HCT116 (cell line): ENCODE results near the gene IL15RA. TPM values are rescaled to one million over a fixed set of nuclear protein-coding genes. Genes with fewer than 3 reads are reported as not detected.

Experiments
- ATAC-seq: fragments of 200-7000 bp; cut with Tn5 transposase; 2 replicates; pipeline ENCODE4 v1.9.1; 2020; ENCODE audit warnings: mild to moderate bottlenecking, moderate library complexity
- BruUV-seq: library from RNA; stranded (reverse); fragments of 400-500 nt; replicated peaks from 2 replicates; lab custom pipeline; 2021; lab: Mats Ljungman, UMichigan
- CTCF ChIA-PET: fragments of 300-600 bp; sonication (Branson Sonifier 250); formaldehyde crosslinking; loops from one replicate; lab custom pipeline; 2021; ENCODE audit warnings: antibody characterized with exemption; lab: Charles Lee
- POLR2A ChIA-PET: fragments of 300-600, 350-600 bp; sonication (Branson Sonifier 250); formaldehyde crosslinking; loops from one replicate; lab custom pipeline; 2021; ENCODE audit warnings: antibody characterized with exemption; lab: Charles Lee
- RAD21 ChIA-PET, 2 experiments: fragments of 300-600 bp; sonication (Branson Sonifier 250); formaldehyde crosslinking; loops; one replicate each; lab custom pipeline; 2023; ENCODE audit warnings: low total read pairs in 2 of 2; ENCODE audit not compliant: uncharacterized antibody in 2 of 2, unreplicated experiment in 2 of 2, low non-redundant PET in 1 of 2; lab: Charles Lee
- DNase-seq: peaks from one replicate; pipeline ENCODE4 v3.0.0-alpha.2; 2010; ENCODE audit warnings: low read depth, low spot score
- H2AFZ ChIP-seq: fragments of 200-600 bp; shearing (Covaris generic), sonication (generic); 2 replicates; pipeline ENCODE4 v1.6.1; 2017; ENCODE audit warnings: low read depth, mixed run types, mixed read lengths, antibody characterized with exemption, low read length; ENCODE audit not compliant: poor library complexity, severe bottlenecking
- H3K27ac ChIP-seq: 2 replicates; pipeline ENCODE4 v1.5.1; 2012; ENCODE audit warnings: low read depth, low read length
- H3K27me3 ChIP-seq: fragments of 200-600 bp; sonication (generic); 2 replicates; pipeline ENCODE4 v1.6.1; 2016; ENCODE audit warnings: mixed run types, low read length, mixed read lengths; ENCODE audit not compliant: insufficient read depth
- H3K36me3 ChIP-seq, 2 experiments: fragments of 200-500 bp in 1 of 2; fragments of 200-600 bp in 1 of 2; sonication (Bioruptor generic) in 1 of 2; sonication (generic) in 1 of 2; 2 replicates each; pipeline versions ENCODE4 v1.5.1 to v1.6.1; 2014 to 2016; ENCODE audit warnings: low read length in 2 of 2, inconsistent platforms in 1 of 2, mixed read lengths in 1 of 2, mixed run types in 1 of 2; ENCODE audit not compliant: insufficient read depth in 2 of 2, control insufficient read depth in 1 of 2
- H3K4me1 ChIP-seq, 2 experiments: fragments of 200-600 bp in 1 of 2; sonication (generic) in 1 of 2; 2 replicates each; pipeline versions ENCODE4 v1.5.1 to v1.6.1; 2012 to 2017; ENCODE audit warnings: low read length in 2 of 2, inconsistent platforms in 1 of 2, mild to moderate bottlenecking in 1 of 2, mixed read lengths in 1 of 2, mixed run types in 1 of 2, moderate library complexity in 1 of 2; ENCODE audit not compliant: insufficient read depth in 2 of 2, control insufficient read depth in 1 of 2
- H3K4me2 ChIP-seq: fragments of 200-600 bp; sonication (generic); 2 replicates; pipeline ENCODE4 v1.6.1; 2017; ENCODE audit warnings: mixed run types, low read length, mixed read lengths
- H3K4me3 ChIP-seq, 2 experiments: fragments of 200-600 bp in 1 of 2; sonication (generic) in 1 of 2; replicated peaks in 1 of 2; 2 replicates each; pipeline ENCODE4 v1.5.1; 2011 to 2016; ENCODE audit warnings: low read length in 2 of 2, control low read depth in 1 of 2, low read depth in 1 of 2, mild to moderate bottlenecking in 1 of 2, mixed read lengths in 1 of 2, mixed run types in 1 of 2
- H3K79me2 ChIP-seq: fragments of 200-600 bp; sonication (generic); 2 replicates; pipeline ENCODE4 v1.6.1; 2017; ENCODE audit warnings: mild to moderate bottlenecking, mixed run types, low read length, moderate library complexity, mixed read lengths; ENCODE audit not compliant: insufficient read depth
- H3K9ac ChIP-seq: fragments of 200-600 bp; sonication (generic); 2 replicates; pipeline ENCODE4 v1.6.1; 2016; ENCODE audit warnings: low read length, mixed read lengths
- H3K9me2 ChIP-seq: fragments of 200-600 bp; sonication (generic), shearing (Covaris generic); 2 replicates; pipeline ENCODE4 v1.6.1; 2017; ENCODE audit warnings: mixed run types, mild to moderate bottlenecking, moderate library complexity; ENCODE audit not compliant: insufficient read depth
- H3K9me3 ChIP-seq, 2 experiments: fragments of 200-500 bp in 1 of 2; fragments of 200-600 bp in 1 of 2; sonication (Bioruptor generic) in 1 of 2; sonication (generic) in 1 of 2; 2 replicates each; pipeline ENCODE4 v1.6.1; 2014 to 2017; ENCODE audit warnings: low read length in 2 of 2, mixed read lengths in 2 of 2, inconsistent platforms in 1 of 2, low read depth in 1 of 2, mild to moderate bottlenecking in 1 of 2, mixed run types in 1 of 2, moderate library complexity in 1 of 2; ENCODE audit not compliant: control insufficient read depth in 1 of 2, insufficient read depth in 1 of 2
- H4K20me1 ChIP-seq: fragments of 200-600 bp; sonication (generic), shearing (Covaris generic); 2 replicates; pipeline ENCODE4 v1.6.1; 2017; ENCODE audit warnings: mixed run types, mild to moderate bottlenecking, moderate library complexity; ENCODE audit not compliant: insufficient read depth
- CEBPB ChIP-seq: IDR thresholded peaks from 2 replicates; pipeline ENCODE4 v1.6.1; 2012; ENCODE audit warnings: low read depth
- SRF ChIP-seq: IDR thresholded peaks from 2 replicates; pipeline ENCODE4 v1.6.1; 2012; ENCODE audit warnings: low read depth
- YY1 ChIP-seq: IDR thresholded peaks from 2 replicates; pipeline ENCODE4 v1.6.1; 2011; ENCODE audit warnings: low read length, low read depth, moderate library complexity, mild to moderate bottlenecking; ENCODE audit not compliant: insufficient replicate concordance; ENCODE audit errors: extremely low read depth
- ZFX ChIP-seq: fragments of 450-650 bp; IDR thresholded peaks from 2 replicates; pipeline ENCODE4 v1.6.1; 2017
- ZNF274 ChIP-seq: fragments of 200-500 bp; sonication (Bioruptor generic); IDR thresholded peaks from 2 replicates; pipeline ENCODE4 v1.6.1; 2014; ENCODE audit warnings: mild to moderate bottlenecking, low read depth, low read length, inconsistent platforms
- intact Hi-C: fragments of 100-400 bp; cut with micrococcal nuclease; formaldehyde crosslinking; loops from 2 replicates; pipeline ENCODE4 v1.10.0; 2022
- total RNA-seq: library from RNA; stranded (reverse); gene quantifications from one replicate; pipeline ENCODE4 v1.2.1, GENCODE V29; 2021; ENCODE audit not compliant: unreplicated experiment
- TF ChIP-seq, protein P1 (sequence below): IDR thresholded peaks from 2 replicates; pipeline ENCODE4 v1.6.1; 2011; ENCODE audit warnings: mild to moderate bottlenecking, low read length, moderate library complexity; ENCODE audit not compliant: insufficient replicate concordance; ENCODE audit errors: extremely low read depth
- TF ChIP-seq, protein P2 (sequence below), 3 experiments: fragments of 200-600 bp in 1 of 3; sonication (generic) in 1 of 3; IDR thresholded peaks in 2 of 3; conservative IDR thresholded peaks in 1 of 3; 2 replicates each; pipeline ENCODE4 v1.5.1; 2012 to 2017; ENCODE audit warnings: low read depth in 2 of 3, low read length in 2 of 3, antibody characterized with exemption in 1 of 3, borderline replicate concordance in 1 of 3, control low read depth in 1 of 3, mild to moderate bottlenecking in 1 of 3, mixed read lengths in 1 of 3, mixed run types in 1 of 3, moderate library complexity in 1 of 3; ENCODE audit not compliant: insufficient read depth in 1 of 3

The IL15RA gene
- total RNA-seq, 1 experiment from 2014 or later, result 10.5 TPM

DNA sequence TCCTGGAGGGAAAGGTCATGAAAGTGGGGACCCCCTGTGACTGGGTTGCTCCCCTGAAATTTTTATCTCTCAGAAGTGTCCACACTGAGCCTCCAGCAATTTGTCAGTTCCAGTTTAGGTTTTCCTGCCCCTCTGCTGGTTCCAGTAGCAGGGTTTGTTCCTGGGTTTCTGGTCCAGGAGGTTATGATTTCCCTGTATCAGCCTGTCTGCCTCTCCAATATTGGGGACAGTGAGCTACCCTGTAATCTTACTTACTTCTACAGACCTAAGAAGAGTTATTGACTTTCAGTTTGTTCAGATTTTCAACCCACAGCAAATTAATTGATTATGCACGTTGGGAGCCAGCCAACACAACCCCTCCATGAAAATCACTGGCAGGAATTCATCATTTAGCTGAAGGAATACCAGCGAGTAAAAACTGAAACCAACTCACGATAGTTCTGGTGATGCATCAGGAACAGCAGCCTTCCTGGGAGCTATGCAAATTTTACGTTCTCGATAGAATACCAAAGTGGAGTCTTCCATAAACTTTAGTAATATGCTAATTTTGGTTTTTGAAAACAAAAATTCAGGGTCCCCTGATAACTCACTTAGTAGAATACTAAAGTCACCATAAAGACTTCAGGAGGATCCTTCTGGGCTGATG, 31.3 kb upstream of the IL15RA start:
- intact Hi-C loops, result no loop called here
- no peak overlapping the region for H3K4me3 ChIP-seq
- no peaks in the 10 kb centered on the region for H3K27me3 ChIP-seq
- no peaks in the 10 kb centered on the region for H4K20me1 ChIP-seq
- BruUV-seq, result no TSS peak
- H3K79me2 ChIP-seq, result no peaks in the 10 kb centered on the region
- RAD21 ChIA-PET, result no interaction called here
- no peak overlapping the region for H3K27ac ChIP-seq
- no peaks in the 10 kb centered on the region for H3K9me3 ChIP-seq
- no peaks in the 10 kb centered on the region for H3K36me3 ChIP-seq
- no peak for TF ChIP-seq ZFX
- TF ChIP-seq SRF, result no peak
- TF ChIP-seq, protein P1, sequence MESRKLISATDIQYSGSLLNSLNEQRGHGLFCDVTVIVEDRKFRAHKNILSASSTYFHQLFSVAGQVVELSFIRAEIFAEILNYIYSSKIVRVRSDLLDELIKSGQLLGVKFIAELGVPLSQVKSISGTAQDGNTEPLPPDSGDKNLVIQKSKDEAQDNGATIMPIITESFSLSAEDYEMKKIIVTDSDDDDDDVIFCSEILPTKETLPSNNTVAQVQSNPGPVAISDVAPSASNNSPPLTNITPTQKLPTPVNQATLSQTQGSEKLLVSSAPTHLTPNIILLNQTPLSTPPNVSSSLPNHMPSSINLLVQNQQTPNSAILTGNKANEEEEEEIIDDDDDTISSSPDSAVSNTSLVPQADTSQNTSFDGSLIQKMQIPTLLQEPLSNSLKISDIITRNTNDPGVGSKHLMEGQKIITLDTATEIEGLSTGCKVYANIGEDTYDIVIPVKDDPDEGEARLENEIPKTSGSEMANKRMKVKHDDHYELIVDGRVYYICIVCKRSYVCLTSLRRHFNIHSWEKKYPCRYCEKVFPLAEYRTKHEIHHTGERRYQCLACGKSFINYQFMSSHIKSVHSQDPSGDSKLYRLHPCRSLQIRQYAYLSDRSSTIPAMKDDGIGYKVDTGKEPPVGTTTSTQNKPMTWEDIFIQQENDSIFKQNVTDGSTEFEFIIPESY, result no peak
- TF ChIP-seq YY1, result no peak
- TF ChIP-seq, protein P2, sequence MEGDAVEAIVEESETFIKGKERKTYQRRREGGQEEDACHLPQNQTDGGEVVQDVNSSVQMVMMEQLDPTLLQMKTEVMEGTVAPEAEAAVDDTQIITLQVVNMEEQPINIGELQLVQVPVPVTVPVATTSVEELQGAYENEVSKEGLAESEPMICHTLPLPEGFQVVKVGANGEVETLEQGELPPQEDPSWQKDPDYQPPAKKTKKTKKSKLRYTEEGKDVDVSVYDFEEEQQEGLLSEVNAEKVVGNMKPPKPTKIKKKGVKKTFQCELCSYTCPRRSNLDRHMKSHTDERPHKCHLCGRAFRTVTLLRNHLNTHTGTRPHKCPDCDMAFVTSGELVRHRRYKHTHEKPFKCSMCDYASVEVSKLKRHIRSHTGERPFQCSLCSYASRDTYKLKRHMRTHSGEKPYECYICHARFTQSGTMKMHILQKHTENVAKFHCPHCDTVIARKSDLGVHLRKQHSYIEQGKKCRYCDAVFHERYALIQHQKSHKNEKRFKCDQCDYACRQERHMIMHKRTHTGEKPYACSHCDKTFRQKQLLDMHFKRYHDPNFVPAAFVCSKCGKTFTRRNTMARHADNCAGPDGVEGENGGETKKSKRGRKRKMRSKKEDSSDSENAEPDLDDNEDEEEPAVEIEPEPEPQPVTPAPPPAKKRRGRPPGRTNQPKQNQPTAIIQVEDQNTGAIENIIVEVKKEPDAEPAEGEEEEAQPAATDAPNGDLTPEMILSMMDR (IDR thresholded peaks at IDR 0.05 in 2 of 3, conservative IDR thresholded peaks at IDR 0.05 in 1 of 3; ENCODE audit: borderline replicate concordance in 1 of 3, insufficient read depth in 1 of 3, low read depth in 2 of 3, low read length in 2 of 3), result no peak
- TF ChIP-seq CEBPB, result no peak
- TF ChIP-seq ZNF274, result no peak
- no peak overlapping the region for H2AFZ ChIP-seq
- no peak for ATAC-seq
- POLR2A ChIA-PET, result no interaction called here
- no peaks in the 10 kb centered on the region for H3K4me1 ChIP-seq
- H3K4me2 ChIP-seq, result no peak overlapping the region
- H3K9ac ChIP-seq, result no peak overlapping the region
- CTCF ChIA-PET, result no interaction called here
- no peak for DNase-seq
- H3K9me2 ChIP-seq, result no peaks in the 10 kb centered on the region
